ENCODE data around the gene CFL2.
"Not testable (repeated sequence)": the region's sequence is repeated elsewhere in the genome, so short reads cannot be mapped to it uniquely, and the experiment has no call there.

CFL2 gene

DNA sequence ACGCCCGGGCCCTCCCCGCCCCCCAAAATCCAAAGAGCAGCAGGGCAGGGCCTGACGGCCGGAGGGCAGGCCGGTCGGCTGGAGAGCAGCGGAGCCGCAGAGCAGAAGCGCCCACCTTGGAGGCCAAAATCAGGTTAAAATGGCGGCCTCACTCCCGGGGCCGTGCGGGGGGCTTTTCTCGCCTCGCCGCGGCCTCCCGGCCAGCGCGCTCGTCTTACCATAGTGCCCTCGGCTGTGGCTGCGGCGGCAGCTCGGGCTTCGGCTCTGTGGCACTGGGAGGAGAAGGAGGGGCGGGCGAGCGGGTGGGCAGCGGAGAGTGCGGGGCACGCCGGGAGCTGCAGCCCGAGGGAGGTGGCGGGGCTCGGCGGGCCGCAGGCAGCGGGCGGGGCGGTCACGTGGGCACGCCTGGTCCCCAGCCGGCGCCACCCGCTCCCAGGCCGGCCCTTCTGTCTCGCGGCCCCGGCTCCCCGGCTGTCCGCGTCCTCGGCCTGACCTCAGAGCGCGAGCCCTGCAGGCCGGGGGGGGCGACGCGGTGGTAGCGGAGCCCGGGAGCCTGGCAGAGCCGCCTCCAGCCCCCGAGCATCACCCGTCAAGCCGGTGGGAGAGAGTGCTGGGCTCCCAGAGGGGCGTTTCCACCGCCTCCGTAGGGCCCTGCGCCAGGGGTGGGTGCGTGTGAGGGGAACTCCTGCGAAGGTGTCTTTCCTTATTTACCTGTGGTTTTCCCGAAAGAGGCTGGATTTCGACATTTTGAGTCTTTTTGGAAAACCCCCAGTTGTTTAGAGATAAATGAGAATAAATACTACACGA lies at the start of gene CFL2:
CFL2 (minus strand) TSS at position 274 of the 807 bp plus-strand sequence; CDS start at position 221, 53 bp downstream.
- DNase-seq: peak; percentile 70 to 84

DNA sequence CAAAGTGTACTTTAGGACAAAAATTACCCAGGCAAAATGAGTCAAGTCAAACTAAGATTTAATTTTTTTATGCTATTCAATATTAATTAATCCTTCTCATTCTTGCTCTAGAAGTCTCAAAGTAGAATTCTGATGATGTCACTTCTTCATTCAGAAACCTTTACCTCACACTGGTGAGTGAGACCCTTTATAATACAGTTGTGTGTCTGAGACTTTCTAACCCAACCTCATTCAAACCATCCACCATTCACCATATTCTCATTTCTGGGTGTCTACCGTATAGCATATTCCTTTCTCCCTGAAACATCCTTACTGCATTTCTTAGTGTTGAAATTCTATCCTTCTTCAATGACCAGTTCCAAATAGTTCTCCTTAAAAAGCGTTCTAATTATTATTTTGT lies 40.8 kb upstream of the CFL2 start:
- DNase-seq: no peak

DNA sequence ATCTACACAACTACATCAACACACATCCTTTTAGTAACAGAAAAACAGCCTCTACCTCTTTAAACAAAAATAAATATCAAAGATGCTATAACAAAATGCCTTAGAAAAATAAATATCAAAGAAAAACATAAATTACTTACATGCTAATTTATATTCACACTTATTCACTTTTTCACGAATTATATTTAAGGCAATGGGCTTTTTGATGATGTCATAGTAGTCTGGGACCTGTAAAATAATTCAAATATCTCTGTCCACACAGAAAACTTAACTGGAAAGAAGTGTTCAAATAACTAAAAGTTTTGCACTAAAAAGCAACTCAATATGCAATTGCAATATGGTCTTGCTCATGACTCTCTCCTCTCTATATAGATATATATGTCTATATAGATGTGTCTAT lies 40.3 kb upstream of the CFL2 start:
- DNase-seq: no peak

DNA sequence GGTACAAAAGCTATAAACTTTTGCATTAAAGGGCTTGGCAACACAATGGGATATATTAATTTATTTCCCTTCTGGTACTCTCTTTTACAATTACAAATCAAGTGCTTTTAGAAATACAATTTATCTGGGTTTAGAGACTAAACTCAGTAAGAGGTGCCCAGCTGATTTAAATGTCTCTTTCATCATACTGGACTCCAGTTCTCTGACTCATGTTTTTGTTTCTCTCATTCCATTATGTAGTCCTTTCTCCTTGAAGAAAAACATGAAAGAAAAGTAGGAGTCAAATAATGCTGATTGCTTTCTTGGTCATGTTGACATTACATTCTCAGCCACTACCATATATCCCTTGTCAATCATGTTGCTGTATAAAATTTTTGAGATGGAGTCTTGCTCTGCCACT lies 36.3 kb upstream of the CFL2 start:
- no peak for DNase-seq

DNA sequence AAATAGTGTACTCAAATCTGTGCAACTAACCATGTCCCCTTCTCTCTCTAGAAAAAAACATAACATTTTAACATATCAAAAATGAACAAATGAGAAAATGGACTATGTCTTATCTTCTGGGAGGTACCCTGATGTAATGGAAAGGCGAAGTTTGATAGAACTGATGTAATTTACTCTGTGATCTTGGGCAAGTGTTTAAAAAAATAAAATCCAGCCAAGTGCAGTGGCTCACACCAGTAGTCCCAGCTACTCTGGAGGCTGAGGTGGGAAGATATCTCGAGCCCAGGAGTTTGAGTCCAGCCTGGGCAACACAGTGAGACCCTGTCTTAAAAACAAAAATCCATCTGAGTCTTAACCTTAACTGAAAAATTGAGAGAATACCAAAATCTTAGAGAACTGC lies 35.8 kb upstream of the CFL2 start:
- DNase-seq: no peak

DNA sequence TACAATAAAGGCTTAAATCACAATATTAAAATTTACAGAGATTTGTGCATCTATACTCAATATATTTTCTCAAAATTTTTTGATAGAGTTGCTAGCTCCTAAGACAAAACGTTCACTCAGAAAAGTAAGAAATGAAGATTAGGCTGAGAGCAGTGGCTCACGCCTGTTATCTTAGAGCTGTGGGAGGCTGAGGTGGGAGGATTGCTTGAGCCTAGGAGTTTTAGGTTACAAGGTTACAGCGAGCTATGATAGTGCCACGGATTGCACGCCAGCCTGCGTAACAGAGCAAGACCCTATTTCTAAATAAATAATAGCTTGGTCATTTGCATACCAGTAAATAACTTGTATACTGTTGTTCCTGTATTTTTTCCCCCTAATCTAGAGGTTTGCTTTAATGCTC lies 35.0 kb upstream of the CFL2 start:
- DNase-seq: no peak

DNA sequence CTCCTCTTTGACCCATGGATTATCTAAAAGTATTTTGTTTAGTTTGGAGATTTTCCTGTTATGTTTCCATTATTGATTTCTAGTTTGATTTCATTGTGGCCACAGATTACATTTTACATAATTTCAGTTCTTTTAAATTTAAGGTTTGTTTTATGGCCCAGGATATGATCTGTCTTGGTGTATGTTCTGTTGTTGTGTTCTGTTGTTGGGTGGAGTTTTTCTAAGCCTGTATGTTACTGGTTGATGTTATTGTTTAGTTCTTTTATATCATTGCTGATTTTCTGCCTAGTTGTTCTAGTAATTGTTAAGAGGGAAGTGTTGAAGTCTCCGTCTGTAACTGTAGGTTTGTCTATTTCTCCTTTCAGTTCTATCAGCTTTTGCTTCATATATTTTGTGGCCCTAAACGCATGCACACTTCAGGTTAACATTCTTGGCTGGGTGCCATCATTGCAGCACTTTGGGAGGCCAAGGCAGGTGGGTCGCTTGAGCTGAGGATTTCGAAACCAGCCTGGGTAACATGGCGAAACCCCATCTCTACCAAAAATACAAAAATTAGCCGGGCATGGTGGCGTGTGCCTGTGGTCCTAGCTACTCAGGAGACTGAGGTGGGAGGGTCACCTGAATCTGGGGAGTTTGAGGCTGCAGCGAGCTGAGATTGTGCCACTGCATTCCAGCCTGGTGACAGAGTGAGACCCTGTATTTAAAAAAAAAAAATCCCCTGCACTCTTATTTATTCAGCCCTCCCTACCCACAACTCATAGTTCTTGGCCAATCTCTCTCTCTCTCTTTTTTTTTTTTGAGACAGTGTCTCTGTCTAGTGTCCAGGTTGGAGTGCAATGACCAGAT lies 28.1 kb upstream of the CFL2 start:
- DNase-seq: no peak

DNA sequence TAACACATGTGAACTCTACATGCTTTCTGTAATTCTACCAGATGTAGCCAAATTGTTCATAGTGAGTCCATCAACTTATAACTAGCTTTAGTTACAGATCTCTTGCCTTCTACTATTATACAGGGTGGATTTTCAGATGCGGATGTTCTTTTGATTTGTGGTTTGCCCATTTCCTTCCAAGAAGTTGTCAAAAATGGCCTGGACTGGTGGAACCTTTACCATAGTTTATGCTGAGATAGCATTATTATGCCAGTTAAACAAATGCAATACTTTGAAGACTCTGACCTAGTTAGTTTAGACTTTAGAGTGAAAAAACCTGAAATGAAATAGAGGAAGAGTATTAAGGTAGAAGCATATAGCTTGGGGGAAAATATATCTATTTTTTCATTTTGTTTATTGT lies 27.4 kb upstream of the CFL2 start:
- no peak for DNase-seq

DNA sequence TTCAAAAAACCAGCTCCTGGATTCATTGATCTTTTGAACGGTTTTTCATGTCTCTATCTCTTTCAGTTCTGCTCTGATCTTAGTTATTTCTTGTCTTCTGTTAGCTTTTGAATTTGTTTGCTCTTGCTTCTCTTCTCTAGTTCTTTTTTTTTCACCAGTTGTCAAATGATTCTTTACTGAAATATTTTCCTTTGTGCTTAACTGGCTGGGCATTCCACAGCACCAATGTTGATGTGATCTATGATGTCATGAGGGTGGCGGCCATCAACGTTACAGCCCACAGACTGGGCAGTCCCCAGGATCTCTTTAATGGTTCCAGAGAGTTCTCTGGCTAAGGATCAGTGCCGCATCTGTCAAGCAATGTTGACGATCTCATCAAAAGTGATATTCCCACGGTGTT lies 25.7 kb upstream of the CFL2 start:
- not testable (repeated sequence) for DNase-seq

DNA sequence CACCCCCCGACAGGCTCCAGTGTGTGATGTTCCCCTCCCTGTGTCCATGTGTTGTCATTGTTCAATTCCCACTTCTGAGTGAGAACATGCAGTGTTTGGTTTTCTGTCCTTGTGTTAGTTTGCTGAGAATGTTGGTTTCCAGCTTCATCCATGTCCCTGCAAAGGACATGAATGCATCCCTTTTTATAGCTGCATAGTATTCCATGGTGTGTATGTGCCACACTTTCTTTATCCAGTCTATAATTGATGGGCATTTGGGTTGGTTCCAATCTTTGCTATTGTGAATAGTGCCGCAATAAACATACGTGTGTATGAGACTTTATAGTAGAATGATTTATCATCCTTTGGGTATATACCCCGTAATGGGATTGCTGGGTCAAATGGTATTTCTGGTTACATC lies 22.7 kb upstream of the CFL2 start:
- not testable (repeated sequence) for DNase-seq

DNA sequence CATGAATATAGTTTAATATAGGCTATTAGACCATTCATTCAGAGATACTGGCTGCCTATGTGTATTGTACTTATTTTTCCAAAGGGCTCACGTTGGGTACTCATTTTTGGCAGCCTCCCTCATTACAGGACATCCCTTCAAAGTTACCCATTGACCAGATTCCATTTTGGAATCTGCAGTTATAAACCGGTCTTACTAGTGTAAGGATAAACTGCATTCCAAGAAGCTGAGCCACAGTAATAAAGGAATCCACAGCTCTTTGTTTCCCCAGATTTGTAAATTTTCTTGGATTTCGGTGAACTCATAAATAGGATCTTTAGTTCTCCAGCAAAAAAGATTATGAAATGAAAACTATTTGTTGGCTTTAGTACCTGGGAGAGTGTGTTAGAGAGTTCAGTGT lies 18.9 kb upstream of the CFL2 start:
- no peak for DNase-seq

DNA sequence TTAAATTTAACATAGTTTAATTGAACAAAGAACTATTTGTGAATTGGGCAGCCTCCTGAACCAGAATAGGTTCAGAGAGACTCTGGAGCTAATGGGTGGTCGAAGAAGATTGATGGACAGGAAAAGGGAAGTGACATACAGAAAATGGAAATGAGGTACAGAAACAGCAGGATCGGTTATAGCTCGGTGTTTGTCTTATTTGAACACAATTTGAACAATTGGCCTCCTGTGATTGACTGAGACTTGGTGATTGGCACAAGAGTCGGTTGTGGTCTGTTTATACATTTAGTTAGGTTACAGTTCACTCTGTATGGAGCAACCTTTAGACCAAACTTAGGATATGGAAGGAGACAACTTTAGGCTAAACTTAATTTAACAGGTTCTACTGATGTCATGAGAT lies 18.4 kb upstream of the CFL2 start:
- no peak for DNase-seq

DNA sequence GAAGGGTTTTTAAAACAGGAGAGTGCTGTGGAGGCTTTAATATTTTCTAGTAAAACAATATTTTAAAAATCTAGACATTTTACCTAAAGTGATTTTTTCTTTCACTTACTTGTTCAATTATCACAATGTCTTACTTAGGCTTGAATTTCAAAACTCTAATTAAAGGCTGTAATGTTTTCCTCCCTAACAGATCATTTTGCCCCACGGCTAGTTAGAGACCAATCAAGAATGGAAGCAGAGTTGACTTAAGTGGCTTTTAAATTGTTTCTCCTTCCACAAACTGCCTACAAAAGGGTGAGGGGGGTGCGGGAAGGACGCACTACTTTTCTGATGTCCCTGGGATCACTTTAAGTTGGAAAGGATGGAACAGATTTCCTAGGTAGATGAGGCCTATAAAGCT lies 9.5 kb upstream of the CFL2 start:
- DNase-seq: no peak

DNA sequence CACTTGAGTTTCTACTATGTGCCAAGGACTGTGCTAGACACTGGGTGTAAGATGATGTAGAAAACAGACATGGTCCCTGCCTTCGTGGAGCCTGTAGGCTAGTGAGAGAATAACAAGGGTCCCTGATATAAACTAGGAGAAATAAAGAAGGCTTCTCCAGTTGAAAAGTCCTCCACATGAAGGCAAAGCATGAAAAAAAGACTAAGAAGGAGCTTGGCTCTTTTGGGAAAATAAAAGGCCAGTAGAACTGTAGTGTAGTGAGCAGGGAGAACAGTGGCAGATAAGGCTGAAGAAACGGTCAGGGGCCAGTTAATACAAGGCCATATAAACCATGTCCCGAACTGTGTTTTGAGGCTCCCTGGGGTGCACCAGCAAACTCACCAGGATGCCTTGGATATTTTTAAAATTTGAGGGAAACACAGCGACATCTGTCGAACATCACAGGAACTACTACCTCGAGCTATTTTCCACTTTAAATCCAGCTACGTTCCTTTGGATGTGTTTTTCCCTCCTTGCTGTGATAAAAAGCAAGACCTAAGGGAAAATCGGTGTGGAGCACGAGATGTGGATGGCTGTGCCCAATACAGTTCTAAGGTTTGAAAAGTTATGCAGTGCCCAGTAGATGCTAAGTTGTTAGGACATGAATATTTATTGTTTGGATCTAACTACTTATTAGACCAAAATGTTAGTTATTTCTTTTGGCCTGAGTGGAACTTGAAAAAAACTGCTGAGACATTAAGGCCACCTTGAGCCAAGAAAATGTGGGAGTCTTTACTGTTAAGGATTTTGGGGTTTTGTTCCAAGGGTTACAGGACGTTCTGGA lies 8.5 kb upstream of the CFL2 start:
- DNase-seq: peak; percentile 14 to 17

DNA sequence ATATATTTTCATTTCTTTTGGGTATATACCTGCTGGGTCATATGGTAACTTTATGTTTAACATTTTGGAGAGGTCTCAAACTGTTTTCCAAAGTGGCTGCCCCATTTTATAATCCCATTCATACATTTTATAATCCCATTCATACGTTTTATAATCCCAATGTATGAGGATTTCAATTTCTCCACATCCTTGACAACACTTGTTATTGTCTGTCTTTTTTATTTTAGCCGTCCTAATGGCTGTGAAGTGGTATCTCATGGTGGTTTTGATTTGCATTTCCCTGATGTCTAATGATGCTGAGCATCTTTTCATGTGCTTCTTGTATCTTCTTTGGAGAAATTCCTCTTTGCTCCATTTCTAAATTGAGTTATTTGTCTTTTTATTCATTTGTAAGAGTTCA lies 6.7 kb upstream of the CFL2 start:
- DNase-seq: no peak

DNA sequence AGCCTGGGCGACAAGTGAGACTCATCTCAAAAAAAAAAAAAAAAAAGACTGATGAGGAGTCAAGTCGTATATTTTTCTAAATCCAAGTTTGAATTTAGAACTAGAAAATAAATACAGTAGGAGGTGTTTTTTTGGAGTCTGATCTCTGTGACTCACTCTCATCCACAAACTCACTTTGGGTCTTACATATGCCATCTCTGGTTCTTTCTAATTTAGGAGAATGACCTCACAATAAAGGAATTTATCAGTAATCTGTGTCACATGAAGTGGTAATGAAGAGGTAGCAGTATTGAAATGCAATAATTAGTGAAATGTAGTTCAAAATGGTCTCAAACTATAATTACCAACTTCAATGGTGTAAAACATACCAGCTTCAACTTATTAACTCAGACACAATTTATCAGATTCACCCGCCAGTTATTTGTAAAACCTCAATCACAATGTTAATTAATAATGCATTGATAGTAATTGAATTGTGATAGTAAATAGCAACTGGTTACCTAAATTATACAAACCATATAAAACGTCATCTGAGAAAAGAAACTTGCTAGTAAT lies 4.4 kb upstream of the CFL2 start:
- DNase-seq: no peak

DNA sequence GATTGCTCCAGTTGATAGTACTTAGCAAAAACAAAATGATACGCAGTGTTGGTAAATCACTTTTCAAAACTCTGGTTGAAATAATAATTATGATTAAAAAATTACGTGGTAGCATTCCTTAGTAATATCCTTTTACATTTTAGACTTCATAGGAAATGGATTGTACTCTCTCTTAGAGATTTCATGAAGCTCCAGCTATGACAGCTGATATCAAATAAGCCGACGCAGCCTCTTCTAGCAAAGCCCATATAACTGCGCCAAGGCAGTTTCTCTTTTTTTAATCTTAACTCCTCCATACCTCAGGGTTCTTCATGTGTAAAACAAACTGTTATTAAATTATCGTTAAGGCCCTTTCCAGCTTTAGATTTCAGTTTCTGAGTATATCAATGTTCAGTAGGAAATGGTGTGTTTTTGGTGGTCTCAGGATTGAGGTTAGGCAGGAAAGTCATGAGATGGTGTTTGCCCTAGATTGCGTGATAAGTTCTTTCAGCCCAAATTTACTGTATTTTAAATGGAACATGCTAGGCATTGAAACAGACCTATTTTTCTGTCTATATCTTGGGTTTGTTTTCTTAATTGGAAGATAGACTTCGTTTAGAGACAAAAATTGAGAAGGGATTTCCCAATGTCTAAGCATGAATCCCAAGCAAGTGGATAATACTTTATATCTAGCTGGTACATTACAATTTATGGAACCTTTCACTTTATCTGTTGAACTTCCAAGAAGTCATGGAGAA lies 902 bp upstream of the CFL2 start:
- no peak for DNase-seq

DNA sequence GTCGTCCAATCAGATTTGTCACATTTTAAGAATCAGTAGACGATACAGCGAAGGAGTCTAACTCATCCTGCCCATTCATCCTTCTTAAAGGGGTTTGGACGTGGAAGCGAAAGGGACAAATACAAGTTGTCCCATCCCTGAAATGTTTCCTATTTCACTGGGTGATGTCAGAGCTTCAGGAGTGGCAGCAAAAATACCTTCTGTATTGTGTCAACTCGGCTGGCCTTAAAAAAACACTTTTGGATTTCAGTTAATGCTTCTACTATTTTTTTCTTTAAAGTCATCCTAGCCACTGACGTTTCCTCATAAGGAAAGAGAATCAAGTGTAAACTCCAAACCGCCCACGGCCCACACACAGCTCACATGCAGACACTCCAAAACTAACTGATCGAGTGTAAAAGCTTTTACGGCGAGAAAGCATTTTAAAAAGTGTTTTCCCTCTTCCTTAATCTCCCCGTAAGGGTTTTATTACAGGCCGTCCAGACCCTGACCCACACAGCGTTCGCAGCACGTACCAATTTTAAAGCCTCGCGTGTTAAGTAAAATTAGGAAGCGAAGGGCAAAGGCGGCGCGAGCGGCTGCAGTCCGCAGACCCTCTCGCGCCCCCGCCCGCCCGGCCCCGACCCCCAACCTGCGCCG lies 593 bp downstream of the CFL2 start:
- peak in 1 of 2 experiments; percentile 29 for DNase-seq

DNA sequence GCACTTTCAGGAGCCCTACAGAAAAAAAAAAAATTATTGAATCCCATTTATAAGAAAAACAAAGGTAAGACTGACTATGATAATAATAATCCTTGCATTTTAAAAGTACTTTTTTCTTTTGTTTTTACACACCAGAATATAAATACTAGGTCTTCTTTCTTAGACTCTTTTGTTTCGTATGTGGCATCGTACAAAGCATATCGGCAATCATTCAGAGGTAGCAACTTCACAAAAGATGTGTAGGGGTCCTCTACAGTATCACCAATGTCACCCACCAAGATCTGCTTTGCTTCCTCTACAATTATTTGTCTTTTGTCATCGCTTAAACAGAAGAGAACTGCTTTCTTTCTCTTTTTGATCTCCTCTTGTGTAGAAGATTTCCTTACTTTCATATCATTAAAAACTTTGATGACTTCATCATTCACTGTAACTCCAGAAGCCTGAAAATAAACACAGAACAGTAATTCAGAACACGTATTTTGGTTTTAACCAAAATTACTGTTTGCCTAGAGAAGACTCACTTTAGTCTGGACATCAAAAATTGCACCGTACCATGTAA lies 1.2 kb downstream of the CFL2 start:
- no peak for DNase-seq

DNA sequence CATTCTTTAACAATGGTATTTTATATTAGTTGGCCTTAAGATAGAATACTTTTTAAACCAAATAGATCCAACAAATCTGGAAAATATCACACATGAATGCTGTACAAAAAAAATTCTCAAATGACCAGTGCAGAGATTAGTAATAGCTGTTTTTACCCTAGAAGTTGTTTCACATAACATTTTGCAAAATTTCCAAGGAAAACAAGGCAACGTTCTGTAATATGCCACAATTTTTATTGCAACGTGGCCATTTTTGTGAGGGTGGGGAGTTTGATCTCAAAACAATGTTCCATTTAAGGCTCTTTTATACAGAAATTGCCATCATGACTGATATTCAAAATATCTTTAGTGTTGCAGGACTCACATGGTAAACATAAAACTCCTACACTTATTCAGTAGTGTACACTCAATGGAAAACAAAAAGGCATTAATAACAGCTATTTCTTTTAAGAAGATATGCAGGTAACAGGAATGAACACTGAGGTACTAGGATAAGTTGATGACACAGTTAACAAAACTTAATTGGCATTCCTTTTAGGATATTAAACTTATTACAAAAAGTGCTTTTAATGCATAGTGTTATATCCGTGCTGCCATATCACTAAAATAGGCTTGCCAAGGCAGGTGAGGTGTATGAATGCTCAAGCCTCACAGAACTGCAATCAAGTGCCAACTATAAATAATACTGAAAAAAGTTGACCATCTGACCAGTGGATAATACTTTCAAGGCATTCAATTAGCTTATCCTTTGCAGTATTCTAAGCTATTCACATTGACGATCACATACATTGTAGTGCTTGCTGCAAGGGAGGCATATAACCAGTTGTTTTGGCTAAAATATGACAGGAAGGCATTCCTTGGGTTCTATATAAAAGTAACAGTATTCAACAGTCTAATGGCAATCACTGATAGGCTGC lies 2.3 kb downstream of the CFL2 start:
- no peak for DNase-seq

Measured in NCI-H187 (cell line).